DMS79 treated with DMSO at 0.1 percent for 48 hours (cell line): ENCODE results near the gene SINHCAF.

Experiments
- DNase-seq: peaks from one replicate; lab custom pipeline; 2025; lab: John Stamatoyannopoulos, UW

Gene SINHCAF

GRCh38 chr12:31337952-31338351 lies 12.0 kb upstream of the SINHCAF start:
- no peak for DNase-seq

- DNase-seq = no peak
Measured at GRCh38 chr12:31331242-31331641, 5.3 kb upstream of the SINHCAF start.

DNA sequence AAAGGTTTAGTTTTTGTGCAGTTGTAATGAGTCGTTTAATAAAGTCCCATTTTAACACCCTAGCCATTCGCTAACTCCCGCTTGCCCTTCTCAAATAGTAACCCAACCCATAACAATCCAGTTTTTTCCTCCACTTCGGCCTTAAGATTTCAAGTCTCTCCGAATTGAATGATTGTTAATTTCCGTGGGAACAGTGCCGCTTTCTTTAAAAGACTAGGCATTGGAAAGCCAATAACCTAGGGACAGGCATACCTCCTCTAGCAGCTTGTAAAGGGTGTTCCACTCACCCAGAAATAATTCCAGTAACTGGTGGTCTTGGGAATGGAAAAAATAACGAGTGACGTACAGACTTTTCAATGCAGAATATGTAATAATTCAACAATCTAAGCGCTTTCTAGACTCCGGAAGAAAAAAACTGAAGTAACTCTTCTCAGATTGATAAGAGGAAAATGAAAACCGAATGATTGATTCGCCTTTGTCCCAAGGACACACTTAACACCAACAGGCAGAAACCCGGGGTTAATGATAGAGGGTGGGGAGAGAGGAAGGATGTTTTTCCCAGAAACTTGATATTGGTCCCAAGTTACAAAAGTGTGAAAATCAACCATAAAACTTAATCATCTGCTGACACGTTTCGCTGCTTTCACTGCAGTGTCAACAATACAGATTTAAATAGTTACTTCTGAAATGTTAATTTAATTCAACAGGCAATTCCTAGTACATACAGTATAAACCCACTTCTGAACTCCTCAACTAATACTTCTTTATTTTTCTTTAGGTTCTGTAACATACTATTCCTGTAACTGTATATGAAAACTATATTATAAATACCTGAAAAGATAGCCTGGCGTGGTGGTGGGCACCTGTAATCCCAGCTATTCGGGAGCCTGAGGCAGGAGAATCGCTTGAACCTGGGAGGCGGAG lies 1.0 kb upstream of the SINHCAF start:
- no peak for DNase-seq

- DNase-seq = no peak
Measured at GRCh38 chr12:31325524-31325875, 450 bp downstream of the SINHCAF start.

- DNase-seq = peak; percentile 67
Measured at GRCh38 chr12:31324845-31325523, 966 bp downstream of the SINHCAF start.

DNA sequence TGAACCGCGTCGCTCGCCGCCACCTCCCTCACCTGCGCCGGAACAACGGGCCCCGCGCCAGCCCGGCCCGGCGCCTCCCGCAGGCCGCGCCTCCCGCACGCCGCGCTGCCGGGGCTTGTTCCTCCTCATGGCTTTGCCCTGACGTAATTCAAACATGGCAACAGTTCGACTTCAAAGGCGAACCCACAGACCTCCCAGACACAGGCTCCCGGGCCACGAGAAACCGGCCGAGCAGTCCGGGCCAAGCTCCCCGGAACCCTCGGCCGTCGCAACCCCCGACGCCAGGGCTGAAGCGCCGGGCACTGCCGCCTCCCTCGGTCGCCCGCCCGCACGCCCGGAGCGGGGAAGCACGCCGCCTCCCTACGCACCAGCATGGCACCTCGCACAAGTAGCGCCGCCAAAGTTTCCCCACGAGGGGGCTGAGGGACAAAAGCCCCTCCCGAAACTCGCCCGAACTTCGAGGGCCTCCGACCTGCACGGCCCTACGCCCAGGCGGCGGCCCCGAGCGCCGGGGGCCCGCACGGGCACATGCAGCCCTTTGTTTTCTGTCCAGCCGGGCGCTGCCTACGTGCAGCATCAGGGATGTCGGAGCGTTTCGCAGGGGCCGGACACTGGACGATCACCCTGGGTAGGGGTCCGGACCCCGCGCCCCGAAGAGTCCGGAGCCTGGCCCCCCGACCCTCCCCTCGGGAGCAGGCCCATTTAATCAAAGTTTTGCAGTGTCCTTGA lies 1.7 kb downstream of the SINHCAF start:
- peak; percentile 53 for DNase-seq

DNA sequence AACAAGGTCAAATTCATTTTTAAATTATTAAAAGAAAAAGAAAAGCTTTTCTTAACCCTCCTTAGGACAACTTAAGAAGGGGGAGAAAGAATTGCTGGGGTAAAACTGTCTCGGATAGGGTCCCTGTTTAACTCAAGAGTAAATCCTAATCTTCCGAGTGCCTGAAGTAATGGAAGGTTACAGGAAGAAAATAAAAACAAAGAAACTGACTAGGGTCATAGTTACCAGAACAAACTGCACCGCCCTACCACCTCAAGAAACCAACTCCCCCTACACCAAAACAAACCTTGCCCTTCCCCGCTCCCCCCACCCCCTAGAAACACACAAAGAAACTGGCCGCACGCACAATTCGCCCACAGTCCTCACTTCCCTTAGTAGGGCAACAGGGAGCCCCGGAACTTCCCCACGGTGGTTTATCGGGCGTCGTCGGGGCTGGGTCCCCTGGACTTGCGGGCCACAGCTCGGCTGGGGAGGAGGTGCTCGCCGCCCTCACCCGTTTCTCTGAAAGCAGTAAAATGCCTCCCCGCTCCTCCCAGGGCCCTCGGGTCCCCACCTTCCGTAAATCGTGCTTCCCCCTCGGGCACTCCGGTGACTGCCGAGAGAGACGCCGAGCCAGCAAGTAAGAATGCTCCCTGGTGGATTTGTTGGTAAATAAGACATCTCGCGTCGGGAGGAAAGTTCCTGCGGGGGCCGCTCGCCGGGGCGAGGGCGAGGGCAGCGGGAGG lies 2.4 kb downstream of the SINHCAF start:
- peak; percentile 53 for DNase-seq

DNA sequence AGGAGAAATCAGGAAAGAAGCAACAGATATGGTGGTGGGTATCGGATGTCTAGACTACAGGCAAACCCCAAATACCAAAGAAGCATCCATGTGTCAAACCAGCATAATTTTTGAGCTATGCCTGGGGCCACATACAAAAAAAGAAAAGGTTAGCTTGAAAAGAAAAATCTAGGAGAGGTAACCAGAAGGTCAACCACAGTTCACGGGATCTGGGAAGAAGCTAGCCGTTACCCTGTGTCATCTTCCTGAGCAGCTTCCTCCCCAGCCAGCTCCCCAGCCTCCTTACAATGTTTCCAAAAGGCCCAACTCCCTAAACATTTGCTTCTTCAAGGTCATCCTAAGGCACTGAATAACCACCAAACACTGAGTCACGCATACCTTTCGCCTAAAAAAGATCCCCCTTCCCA lies 3.1 kb downstream of the SINHCAF start:
- DNase-seq = no peak

DNA sequence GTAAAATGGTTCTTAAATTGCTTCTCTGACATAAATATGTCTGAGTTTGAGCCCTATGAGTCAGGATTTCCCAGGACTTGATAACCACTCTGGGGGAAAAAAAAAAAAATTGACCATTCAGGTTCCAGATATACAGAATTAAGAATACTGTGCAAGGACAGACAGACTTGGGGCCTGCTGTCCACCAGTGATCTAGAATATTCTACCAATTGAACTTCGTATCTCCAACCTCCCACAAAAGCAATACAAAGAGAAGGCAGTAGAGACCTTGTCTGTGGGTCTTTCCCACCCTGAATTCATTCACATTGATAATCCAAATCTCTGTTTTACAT lies 4.1 kb downstream of the SINHCAF start:
- no peak for DNase-seq

DNA sequence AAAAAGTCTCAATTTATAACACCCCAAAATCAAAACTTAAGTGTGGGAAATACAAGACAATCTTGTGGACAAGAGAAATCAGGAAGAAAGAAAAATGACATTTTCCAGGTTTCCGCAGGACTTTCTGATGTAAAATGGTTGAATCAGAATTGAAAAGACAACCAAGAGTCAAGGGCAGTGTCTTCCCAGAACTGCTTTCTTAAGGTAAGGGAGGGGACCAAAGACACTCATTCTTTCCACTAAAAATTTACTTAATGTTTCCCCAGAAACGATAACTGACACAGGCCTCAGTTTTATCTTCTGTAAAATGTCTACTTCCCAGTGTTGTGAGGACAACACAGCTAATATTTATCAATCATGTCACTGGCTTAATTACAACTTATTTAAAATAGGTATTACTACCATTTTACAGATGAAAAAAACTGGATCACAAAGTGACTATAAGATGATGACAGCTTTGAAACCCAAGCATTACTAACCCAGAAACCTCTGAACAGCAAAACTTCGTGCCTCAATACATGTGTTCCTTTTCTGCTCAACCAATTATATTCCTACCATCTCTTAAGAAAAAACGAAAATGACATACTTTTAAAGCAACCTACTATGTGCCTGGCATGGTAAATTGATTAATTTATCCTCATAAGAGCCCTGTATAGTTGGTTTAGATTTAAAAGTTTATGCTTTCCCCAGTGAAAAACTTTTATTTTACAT lies 4.6 kb downstream of the SINHCAF start:
- no peak for DNase-seq

DNA sequence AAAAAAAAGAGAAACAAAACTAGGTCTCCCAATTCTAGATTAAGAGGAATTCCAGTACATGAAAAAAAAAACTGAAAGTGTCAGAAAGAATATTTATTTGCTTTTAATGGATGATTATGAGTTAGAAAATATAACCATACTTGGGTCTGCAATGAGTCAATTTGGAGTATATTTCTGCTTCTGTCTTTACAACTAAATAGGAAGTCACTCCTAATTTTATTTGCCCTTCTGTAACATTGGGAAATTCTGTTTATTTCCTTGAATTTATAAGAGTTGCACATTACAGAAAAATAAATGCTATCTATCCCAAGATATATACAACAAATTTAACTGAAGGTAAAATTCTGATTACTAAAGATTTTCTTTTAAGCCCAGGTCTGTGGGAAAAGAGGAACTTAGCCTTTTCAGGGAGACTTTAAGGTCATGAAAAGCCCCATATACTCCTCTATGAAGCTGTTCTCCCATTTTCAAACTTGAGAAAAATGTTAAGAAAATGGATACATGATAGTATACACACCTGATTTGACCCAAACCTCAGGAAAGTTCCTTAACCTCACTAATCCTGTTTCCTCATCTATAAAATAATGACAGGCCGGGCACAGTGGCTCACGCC lies 7.2 kb downstream of the SINHCAF start:
- DNase-seq = no peak

- peak; percentile 81 for DNase-seq
Measured at GRCh38 chr12:31317471-31318395, 8.2 kb downstream of the SINHCAF start.

DNA sequence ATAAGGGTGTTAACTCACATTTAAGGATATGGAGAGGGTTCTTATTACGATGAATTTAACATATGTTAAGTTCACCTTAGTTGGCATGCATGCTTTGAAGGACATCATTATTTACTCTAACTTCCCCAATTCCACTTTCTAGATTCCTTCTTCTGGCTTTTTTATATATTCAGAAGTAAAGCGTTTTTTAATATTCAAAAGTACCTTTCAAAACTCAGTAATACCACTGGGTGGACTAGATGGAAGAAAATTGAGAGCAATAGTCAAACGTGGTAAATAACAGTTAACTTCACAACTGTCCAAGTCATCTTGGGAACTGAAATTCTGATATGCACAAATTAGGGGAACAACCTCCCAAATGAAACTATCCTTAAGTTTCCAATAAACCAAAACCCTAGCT lies 9.1 kb downstream of the SINHCAF start:
- DNase-seq = no peak

DNA sequence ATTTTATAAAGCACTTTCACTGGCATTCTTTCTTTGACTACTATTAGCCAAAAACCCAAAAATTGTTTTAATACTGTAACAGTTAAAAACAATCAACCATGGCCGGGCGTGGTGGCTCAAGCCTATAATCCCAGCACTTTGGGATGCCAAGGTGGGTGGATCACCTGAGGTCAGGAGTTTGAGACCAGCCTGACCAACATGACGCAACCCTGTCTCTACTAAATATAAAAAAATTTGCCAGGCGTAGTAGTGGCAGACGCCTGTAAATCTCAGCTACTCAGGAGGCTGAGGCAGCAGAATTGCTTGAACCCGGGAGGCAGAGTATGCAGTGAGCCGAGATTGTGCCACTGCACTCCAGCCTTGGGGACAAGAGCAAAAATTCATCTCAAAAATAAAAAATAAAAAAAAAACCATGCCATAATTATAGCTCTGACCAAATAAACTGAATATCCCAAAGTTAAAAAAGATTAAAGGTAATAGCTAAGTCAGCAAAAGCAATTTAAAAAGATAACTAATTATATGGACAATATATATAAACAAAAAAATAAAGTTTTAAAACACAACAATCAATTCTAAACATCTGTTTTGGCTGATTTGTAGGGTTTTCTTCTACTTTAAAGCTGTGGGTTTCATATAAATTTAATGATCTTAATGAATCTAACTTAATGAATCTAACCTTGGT lies 10.0 kb downstream of the SINHCAF start:
- DNase-seq = no peak

DNA sequence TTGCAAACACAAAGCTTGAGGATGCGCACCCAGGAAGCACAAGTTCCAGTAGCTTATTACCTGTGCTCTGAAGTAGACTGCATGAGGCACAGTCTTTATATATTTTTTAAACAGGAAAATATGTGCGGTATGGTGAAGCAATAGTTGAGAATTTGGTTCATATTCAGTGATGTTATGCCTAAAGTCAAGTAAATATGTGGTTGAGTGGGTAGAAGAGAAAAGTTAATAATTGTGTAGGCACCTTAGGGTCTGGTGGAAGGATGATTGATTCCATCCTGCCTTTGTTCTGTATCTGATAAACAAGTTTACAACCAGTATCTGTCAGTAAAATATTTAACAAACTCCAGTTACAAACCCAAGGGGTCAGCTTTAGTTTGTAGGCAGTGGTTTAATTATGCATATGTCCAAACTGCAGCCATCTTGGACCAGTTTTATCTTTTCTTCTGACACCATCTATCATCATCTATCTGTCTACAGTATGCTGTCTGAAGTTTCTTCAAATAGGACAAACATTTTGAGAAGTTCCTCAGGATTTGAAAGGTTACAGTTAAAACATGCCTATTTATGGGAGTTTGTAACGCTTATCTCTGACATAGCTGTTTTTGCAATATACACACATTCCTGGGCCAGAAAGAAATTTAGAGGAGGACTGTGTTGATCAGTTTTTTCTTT lies 10.8 kb downstream of the SINHCAF start:
- DNase-seq = no peak

GRCh38 chr12:31312431-31312830 lies 13.5 kb downstream of the SINHCAF start:
- DNase-seq = no peak

DNA sequence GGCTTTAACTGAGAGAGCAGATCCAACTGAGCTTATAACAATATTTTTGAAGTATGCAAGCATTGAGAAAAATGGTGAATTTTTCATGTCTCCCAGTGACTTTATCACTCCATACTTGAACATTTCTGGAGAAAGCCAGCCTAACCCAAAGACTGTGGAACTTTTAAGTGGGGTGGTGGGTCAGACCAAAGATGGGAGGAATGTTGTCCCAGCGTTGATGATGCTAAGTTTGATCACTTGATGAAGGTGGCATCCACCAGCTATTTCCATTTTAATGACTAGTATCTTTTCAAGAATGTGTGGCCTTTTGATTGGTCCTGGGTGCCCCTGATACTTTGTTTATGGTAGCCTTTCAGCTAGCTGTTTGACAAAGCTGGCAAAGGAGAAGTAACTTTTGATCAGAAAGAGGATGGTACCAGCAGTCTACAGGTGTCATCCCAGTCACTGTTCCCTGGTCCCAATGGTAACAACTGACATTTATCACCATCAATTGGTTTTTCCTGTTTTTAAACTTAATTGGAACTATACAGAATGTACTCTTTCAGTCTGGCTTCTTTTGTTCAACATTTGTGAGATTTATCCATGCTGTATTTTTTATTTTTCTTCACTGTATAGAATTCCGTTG lies 14.2 kb downstream of the SINHCAF start:
- DNase-seq = no peak

GRCh38 chr12:31310488-31310887 lies 15.5 kb downstream of the SINHCAF start:
- DNase-seq = no peak
